DLD1 (cell line): ENCODE results near the gene GALM.
"Not testable (repeated sequence)": the region's sequence is repeated elsewhere in the genome, so short reads cannot be mapped to it uniquely, and the experiment has no call there.

ENCODE experiments used
- in situ Hi-C: cut with HindIII; loops from 2 replicates; pipeline ENCODE4 v1.10.0; 2017; ENCODE audit warnings: low sequenced_read_pairs

The GALM gene

DNA sequence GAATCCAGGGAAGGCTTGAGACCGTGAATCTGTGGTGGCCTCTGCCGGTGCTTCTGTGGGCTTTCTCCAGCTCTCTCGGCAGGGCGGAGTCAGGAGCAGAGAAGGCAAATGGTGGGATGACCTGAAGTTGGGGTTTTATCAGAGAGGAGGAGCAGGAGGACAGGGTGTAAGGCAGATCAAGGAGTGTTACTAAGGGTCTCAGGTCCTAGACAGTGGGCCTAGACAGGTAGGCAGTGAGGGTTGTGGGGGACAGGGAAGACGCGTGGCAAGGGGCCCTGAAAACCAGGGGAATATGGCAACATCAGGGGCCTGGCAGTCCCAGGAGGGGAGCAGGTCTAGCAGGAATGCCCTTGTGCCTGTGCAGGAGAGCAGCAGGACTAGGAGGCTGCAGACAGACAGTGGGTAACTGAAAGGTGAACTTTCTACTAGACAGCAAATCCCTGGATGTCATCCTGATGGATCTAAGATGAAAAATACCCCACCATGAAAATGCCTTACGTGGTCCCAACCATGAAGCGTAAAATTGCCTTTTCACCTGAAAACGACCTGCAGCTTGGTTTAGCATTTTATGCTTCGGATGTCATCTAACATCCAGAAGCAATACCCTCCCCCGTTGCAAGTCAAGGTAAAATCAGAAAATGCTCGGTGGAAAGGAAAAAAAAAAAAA is 43.1 kb downstream of the GALM start:
- in situ Hi-C loops, result no loop called here

DNA sequence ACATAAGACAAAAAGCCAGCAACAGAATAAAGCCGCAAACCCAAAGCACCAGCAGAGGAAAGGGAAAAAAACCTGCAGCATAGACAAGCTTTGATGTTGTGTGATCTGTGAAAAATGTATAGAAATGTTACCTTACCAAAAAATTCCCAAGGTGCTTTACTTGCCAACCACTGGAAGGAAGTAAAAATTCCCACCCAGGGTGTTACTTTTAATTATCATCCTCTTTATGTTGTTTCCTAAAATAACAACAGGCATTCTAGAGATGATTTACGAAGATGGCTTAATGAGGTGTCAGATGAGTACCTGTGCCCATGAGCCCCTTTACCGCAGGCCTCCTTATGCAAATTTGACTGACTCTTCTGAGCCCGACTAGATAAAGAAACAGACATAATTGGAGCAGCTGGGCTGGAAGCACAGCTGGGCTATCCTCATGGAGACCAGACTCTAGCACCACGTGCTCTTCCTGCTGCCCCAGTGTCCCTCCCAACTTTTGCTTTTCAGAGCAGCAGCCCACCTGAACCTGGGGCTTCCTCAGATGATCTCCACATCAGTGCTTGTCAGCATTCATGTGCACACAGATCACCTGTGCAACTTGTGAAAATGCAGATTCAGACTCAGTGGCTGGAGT is 43.8 kb downstream of the GALM start:
- in situ Hi-C loops, result no loop called here

DNA sequence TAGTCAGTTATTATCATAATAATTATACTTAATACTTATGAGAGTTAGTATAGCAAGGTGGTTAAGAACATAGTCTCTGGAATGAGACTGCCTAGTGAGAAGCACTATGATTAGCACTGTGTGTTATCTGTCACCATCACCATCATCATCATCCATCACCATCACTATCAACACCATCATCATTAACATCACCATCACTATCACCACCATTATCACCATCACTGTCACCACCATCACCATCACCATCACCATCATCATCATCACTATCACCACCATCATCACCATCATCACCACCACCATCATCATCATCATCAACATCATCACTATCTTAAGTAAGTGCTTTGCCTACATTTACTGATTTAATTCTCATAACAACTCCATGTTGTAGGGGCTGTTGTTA is 45.6 kb downstream of the GALM start:
- in situ Hi-C loops, result no loop called here

DNA sequence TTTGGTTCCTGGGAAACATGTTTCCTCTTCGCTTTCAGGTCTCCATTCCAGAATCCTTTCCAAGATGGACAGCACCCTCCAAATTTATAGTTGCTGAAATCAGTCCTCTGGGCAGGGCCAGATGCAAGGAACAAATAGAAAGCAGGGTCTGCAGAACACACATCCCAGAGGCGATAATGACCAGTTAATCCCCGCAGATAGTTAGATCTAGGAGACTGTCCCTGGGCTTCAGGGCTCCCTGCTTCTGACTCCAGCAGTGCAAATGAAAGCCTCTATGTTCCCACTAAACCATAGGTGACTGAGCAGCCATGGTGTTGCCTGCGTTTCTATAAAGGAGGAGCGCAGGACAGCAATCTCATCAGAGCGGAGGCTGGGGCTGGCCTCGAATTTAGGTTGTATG is 46.5 kb downstream of the GALM start:
- in situ Hi-C loops, result no loop called here

DNA sequence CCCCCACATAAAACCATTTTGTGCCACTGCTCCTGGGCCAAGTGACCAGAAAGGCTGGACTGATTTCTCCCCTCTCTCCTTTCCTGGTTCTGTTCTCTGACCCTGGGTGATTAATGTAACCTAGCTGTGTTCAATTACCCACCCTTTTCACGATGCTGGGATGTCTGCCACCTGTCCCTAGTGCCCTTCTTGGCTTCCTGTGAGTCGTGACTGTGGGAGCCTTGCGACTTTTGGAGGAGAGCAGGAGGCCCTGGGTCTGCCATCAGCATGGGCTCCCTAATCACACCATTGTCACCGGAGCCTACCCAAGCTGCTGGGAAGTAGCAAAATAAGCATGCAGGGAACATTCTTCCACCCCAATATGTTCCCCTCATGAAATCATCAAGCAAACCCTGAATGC is 47.0 kb downstream of the GALM start:
- in situ Hi-C loops, result no loop called here

DNA sequence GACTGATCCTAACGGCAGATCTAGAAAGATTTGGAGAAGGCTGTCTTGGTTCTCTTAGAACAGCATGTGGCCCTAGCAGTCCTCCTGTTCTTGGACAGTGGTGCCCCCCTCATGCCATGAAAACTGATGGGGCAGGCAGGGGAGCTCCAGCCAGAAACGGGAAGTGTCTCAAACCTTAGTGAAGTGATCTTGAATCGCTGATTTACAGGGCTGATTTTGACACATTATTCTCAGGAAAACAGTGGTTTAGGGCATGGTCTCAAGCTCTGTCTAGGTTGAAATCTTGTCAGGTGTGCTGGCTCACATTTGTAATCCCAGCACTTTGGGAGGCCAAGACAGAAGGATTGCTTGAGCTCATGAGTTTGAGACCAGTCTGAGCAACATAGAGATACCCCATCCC is 47.4 kb downstream of the GALM start:
- in situ Hi-C loops, result no loop called here

DNA sequence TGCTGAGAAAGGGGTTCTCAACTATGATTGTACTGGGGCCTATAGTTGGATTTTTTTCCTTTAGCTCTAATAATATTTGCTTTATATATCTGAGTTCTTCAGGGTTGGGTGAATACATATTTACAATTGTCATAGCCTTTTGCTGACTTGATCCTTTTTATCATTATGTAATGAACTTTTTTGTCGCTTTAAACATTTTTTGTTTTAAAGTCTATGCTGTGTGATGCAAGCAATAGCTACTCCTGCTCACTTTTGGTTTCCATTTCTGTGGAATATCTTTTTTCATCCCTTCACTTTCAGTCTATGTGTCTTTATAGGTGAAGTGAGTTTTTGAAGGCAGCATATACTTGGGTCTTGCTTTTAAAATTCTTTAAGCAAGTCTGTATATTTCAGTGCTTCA is 49.0 kb downstream of the GALM start:
- in situ Hi-C loops, result not testable (repeated sequence)

DNA sequence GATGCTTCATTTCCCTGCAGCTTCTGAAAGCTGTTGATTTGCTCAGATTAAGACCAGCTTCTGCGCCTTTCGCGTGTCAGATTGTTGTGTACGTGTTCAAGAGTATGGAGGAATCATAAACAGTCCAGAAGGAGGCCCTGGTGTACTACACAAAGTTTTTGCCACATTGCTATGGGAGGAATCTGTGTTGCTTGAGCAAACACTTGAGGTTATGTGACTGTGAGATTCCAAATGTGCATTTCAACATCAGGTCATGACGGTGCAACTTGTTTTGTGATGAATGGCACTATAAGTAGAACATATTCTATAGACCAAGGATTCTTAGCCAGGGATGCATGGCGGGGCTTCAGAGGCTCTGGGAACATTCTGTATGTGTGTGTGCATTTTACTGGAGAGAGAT is 50.3 kb downstream of the GALM start:
- in situ Hi-C loops, result no loop called here

DNA sequence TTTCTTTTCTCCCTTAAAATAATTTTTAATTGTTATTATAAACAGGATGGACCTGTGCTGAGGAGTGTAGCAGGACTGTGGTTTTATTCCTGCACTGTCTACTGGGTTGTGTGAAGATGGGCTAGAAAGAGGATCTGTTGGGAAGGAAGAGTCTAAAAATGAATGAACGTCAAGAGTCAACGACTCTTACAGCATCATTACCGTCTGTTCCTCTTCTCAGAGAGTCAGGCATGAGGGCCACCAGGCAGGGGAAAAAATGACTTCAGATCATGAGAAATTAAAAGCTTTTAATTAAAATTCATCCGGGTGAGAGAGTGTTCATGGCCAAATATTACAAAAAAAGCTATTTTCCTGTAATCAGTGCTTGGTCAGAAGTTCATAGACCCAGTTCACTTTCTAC is 52.7 kb downstream of the GALM start:
- in situ Hi-C loops, result no loop called here

DNA sequence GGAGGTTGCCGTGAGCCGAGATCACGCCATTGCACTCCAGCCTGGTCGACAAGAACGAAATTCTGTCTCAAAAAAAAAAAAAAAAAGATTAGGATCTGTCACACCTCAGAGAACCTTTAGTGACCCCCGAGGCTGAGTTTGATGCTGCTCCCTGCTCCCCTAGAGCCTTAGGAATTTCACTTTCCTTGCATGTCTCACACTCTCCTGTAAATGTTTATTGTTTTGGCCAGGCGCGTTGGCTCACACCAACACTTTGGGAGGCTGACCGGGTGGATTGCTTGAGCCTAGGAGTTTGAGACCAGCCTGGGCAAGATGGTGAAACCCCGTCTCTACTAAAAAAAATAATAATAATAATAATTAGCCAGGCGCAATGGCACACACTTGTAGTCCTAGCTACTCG is 53.8 kb downstream of the GALM start:
- in situ Hi-C loops, result no loop called here

DNA sequence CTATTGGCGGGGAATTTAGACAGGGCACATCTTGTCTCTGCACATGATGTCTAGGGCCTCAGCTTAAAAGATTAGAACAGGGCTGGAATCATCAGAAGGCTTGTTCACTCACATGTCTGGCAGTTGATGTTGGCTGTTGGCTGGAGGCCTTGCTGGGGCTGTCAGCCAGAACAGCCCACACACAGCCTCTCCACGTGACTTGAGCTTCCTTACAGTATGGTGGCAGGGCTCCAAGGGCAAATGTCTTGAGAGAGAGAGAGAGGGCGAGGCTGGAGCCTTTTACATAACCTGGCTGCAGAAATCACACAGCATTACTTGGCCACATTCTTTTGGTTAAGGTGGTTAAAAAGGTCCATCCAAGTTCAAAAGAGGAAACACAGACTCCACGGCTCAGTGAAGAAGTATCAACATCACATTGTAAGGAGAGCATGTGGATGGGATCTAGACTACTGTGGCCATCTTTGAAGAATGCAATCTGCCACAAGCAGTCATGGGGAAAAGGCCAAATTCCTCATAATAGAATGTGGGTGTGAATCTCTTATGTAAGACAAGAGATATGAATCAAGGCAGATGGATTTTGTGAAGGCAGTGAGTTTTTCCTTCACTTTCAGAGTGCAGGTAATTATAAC is 54.8 kb downstream of the GALM start:
- in situ Hi-C loops, result no loop called here

DNA sequence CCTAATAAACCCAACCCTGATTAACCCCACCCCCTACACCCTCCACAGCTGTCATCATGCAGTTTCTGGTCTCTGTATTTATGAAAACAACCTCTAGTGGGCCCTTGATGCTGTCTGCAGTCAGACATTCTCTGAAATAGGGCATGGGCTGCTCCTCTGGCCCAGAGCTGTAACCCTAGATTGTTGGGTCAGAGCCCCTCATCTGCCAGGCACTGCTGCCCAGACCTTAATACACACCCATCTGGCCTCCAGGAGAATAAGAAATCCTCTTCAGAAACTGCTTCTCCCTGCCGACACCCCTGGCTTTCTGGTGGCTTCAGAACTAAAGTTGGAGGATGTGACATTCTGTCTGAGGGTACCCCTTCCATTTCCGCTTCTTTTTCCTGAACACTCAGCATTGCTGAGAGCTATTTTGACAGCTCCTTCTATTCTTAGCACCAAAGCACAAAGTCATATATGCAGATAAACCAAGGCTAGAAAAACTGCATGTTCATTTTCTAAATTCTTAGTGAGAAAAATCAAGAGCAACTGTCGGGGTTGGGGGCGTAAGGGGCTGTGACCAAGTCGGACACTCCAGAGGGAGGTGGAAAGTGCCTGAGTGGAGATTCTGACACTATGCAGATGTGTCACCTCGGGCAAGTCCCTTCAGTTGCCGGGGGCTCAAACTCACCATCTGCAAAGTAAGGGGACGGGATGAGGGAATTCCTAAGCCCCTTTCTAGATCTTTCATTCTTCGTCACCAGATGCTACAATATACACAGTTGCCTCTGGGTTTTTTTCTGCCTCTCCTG is 56.6 kb downstream of the GALM start:
- in situ Hi-C loops, result no loop called here

DNA sequence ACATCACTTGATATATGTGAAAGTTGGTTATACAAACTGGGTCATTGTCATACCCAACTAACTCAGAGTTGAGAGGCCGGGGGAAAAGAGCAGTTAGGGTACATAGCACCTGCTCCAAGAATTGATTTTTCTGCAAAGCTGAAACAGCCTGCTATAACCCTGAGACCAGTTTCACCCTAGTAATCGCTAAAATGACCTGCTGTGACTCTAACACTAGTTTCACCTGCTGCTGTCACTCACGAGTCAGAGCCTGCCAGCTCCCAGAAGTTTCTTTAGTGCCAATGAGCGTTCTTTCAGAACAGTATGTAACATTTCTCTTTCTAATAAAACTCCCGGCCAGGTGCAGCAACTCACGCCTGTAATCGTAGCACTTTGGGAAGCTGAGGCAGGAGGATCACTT is 57.3 kb downstream of the GALM start:
- in situ Hi-C loops, result no loop called here

DNA sequence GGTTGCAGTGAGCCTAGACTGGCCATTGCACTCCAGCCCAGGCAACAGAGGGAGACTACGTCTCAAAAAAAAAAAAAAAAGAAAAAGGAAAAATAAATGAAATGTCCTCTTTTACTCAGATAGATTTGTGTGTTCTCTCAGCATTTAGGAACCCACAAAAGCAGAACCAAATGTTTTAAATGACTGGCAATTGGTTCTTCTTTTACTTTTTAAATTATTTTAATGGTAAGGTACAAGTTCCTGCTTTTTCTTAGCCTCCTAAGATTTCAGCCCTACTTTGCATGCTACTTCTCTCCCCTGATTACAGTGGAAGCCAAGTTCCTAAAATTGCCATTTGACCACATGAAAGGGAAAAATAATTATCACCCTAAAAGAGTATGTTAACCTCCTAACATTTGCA is 61.7 kb downstream of the GALM start:
- in situ Hi-C loops, result loop anchor here (25.0 kb wide), 2 partner anchors 165 to 440 kb away; no protein-coding TSS in a partner anchor

DNA sequence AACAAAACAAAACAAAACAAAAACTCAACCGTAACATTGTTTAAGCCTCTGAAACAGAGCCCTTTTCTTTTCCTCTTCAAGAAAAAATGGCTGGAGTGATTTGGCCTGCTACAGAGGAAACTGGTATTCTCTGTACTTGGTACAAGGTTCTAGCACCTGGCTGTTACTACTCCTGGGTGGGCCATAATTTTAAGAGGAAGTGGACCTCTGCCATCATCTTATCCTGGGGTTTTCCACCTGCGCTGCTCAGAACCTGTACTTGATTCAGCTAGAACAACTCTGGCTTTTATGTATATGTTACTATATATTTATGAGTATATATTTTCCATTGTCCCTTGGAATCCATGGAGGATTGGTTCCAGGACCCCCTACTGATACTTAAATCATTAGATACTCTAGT is 62.8 kb downstream of the GALM start:
- in situ Hi-C loops, result loop anchor here (25.0 kb wide), 2 partner anchors 166 to 441 kb away; no protein-coding TSS in a partner anchor

DNA sequence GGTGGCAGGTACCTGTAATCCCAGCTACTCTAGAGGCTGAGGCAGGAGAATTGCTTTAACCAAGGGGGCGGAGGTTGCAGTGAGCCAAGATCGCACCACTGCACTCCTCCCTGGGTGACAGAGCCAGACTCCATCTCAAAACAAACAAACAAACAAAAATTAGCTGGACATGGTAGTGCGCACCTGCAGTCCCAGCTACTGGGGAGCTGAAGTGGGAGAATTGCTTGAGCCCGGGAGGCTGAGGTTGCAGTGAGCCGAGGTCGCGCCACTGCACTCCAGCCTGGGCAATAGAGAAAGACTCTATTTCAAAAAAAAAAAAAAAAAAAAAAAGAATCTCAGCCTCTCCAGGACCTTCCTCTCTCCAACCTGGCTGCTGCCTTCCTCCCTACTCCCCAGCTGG is 65.2 kb downstream of the GALM start:
- in situ Hi-C loops, result loop anchor here (25.0 kb wide), 2 partner anchors 169 to 444 kb away; no protein-coding TSS in a partner anchor

DNA sequence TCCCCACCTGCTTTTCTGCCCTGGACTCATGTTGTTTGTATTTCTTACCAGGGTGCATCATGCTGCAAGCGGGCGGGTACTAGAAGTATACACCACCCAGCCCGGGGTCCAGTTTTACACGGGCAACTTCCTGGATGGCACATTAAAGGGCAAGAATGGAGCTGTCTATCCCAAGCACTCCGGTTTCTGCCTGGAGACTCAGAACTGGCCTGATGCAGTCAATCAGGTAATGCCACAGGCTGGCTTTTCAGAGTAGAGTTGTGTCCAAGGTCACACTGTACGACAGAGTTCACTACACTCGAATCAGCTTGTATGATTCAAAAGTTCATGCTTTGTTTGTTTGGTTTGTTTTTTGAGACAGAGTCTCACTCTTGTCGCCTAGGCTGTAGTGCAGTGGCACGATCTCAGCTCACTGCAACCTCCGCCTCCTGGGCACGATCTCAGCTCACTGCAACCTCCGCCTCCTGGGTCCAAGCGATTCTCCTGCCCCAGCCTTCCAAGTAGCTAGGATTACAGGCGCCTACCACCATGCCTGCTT is 65.8 kb downstream of the GALM start:
- in situ Hi-C loops, result loop anchor here (25.0 kb wide), 2 partner anchors 169 to 444 kb away; no protein-coding TSS in a partner anchor

DNA sequence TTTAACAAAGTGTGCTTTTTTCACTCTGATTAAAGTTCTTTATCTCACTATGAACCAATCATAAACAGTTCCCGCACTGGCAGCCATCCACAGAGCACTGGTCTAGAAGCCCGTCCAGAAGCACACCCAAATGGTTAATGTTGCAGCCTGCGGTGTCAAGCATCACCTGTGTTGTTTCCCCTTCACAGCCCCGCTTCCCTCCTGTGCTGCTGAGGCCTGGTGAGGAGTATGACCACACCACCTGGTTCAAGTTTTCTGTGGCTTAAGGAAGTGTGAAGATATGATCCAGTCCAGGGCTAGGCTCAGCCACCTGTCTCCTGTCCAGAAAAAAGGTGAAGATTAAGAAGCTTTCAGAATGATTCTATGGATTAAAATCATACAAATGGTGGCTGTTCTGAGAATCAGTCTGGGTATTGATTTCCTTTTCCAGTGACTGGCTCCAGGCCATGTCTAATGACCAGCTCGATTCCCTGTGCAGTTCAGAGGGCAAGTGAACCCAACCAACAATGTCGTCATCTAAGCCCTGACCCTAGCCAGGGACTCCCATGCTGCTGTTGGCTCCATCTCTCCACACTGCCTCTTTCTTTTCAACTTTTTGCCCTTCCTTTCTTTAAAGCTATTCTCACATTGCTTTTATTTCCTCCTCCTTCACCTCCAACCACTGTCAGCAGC is 67.5 kb downstream of the GALM start:
- in situ Hi-C loops, result loop anchor here (25.0 kb wide), 2 partner anchors 171 to 446 kb away; no protein-coding TSS in a partner anchor

DNA sequence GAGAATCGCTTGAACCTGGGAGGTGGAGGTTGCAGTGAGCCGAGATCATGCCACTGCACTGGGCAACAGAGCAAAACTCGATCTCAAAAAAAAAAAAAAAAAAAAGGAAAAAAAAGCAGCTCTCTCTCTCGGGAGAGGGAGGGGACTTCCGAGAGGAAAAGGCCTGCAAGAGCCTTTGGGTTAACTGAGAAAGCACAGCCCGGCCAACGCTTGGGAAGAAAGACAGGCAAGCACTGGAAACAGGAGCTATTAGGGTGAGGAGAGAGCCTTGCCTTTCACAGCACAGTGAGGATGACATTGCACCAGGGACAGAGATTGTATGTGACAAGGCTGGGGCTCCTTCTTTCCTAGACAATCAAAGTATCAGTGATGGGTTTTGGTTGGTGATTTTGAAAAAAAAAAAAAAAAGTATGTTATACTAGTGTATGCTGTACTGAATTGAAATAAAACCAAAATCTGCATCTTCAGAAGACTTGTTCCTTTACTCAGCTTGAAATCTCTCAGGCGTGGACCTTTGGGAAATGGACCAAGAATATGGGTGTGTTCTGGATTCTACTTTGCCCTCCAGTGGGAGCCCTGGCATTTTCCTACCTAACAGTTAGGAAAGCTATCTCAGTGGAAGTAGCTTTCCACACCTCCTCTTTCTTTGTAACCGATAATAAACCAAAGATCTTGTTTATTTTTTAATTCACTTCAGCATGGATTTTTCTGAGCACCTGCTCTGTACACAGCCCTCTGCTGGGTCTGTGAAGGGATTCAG is 68.6 kb downstream of the GALM start:
- in situ Hi-C loops, result loop anchor here (25.0 kb wide), 2 partner anchors 172 to 447 kb away; no protein-coding TSS in a partner anchor

DNA sequence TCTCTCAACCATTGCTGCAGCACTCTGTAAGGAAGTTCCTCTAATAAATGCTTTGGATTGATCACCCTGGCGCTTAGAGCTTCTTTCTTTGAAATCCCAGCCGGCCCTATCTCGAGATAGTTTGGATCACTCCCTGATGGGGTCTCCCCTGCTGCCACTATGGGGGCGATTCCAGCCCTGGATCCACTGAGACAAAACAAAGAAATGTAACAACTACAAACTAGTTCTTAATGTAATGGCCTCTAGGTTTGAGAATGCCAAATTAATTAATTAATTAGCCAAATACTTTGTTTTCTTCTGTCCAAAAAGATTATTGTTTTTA is 70.0 kb downstream of the GALM start:
- in situ Hi-C loops, result loop anchor here (25.0 kb wide), 2 partner anchors 174 to 449 kb away; no protein-coding TSS in a partner anchor
